ENCODE data around the gene CHADL. TPM values are rescaled to one million over a fixed set of nuclear protein-coding genes. Genes with fewer than 3 reads are reported as not detected.

CHADL gene
- polyA plus RNA-seq, 1 donor (not counting 4 experiments of a cell fraction or from before 2014, with no cell fraction given): 0.16 TPM

DNA sequence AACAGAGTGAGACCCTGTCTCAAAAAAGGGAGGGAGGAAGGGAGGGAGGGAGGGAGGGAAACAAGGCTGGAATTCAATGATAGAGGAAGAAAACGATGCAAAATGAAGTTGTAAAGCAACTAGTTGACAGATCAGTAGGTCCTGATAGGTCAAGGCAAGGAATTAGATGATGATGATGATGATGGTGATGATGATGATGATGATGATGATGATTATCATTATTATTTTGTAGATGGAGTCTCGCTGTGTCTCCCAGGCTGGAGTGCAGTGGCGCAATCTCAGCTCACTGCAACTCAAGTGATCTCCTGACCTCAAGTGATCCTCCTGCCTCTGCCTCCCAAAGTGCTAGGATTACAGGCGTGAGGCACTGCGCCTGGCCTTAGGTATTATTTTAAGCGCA, 46.9 kb downstream of the CHADL start:
- H3K36me3 ChIP-seq (ENCODE audit: control insufficient read depth in 2 of 2, extremely low read depth in 1 of 2, insufficient read depth in 2 of 2, low read length in 2 of 2): no peaks in the 10 kb centered on the region
- H3K9ac ChIP-seq (ENCODE audit: control insufficient read depth, extremely low read depth, insufficient read depth, low read length): no peak overlapping the region

DNA sequence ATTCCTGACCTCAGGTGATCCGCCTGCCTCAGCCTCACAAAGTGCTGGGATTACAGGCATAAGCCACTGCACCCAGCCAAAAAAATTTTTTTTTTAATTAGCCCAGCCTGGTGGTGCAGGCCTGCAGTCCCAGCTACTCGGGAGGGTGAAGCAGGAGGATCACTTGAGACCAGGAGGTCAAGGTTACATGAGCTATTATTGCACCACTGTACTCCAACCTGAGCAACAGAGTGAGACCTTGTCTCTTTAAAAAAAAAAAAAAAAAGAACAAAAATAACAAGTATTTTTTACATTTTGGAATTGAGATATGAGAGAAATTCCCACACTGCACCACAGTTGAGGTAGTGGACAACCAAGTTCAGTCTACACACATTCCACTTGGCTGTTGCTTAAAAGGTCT, 49.3 kb downstream of the CHADL start:
- no peaks in the 10 kb centered on the region for H3K36me3 ChIP-seq (ENCODE audit: control insufficient read depth in 2 of 2, extremely low read depth in 1 of 2, insufficient read depth in 2 of 2, low read length in 2 of 2)
- dilution Hi-C loops (cut with MboI; ENCODE audit: extremely low pct_ligation_motif_present, low sequenced_read_pairs): no loop called here
- H3K9me3 ChIP-seq (ENCODE audit: control insufficient read depth, low read depth, low read length): no peaks in the 10 kb centered on the region
- no peak overlapping the region for H2AFZ ChIP-seq (ENCODE audit: control insufficient read depth, low read length)
- H3K9ac ChIP-seq (ENCODE audit: control insufficient read depth, extremely low read depth, insufficient read depth, low read length): no peak overlapping the region
- no peaks in the 10 kb centered on the region for H3K9me1 ChIP-seq (ENCODE audit: control insufficient read depth, extremely low read depth, insufficient read depth, low read length)
- no peaks in the 10 kb centered on the region for H3K79me2 ChIP-seq (ENCODE audit: control insufficient read depth, insufficient read depth, low read length)
- no peak overlapping the region for H3K4me3 ChIP-seq (ENCODE audit: control insufficient read depth in 2 of 3, extremely low read depth in 1 of 3, insufficient read depth in 2 of 3, low read depth in 1 of 3, low read length in 3 of 3)
- DNase-seq (ENCODE audit: low read depth, low spot score): no peak
- peaks cover 4% of the 10 kb centered on the region for H3K4me1 ChIP-seq (ENCODE audit: control insufficient read depth, extremely low read depth, insufficient read depth, low read length)
- no peaks in the 10 kb centered on the region for H3K27me3 ChIP-seq (ENCODE audit: control insufficient read depth, extremely low read depth, insufficient read depth, low read length)
- H4K20me1 ChIP-seq (ENCODE audit: control insufficient read depth, extremely low read depth, insufficient read depth, low read length): no peaks in the 10 kb centered on the region
- TF ChIP-seq, protein P1, sequence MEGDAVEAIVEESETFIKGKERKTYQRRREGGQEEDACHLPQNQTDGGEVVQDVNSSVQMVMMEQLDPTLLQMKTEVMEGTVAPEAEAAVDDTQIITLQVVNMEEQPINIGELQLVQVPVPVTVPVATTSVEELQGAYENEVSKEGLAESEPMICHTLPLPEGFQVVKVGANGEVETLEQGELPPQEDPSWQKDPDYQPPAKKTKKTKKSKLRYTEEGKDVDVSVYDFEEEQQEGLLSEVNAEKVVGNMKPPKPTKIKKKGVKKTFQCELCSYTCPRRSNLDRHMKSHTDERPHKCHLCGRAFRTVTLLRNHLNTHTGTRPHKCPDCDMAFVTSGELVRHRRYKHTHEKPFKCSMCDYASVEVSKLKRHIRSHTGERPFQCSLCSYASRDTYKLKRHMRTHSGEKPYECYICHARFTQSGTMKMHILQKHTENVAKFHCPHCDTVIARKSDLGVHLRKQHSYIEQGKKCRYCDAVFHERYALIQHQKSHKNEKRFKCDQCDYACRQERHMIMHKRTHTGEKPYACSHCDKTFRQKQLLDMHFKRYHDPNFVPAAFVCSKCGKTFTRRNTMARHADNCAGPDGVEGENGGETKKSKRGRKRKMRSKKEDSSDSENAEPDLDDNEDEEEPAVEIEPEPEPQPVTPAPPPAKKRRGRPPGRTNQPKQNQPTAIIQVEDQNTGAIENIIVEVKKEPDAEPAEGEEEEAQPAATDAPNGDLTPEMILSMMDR (optimal IDR thresholded peaks at IDR 0.05 in 1 of 3, IDR thresholded peaks at IDR 0.05 in 1 of 3, conservative IDR thresholded peaks at IDR 0.05 in 1 of 3; ENCODE audit: extremely low read depth in 1 of 3, insufficient read depth in 2 of 3, low read length in 3 of 3): no peak
- TF ChIP-seq EZH2 (IDR thresholded peaks at IDR 0.05; ENCODE audit: low read length): no peak
- no peak overlapping the region for H3K4me2 ChIP-seq (ENCODE audit: control insufficient read depth, extremely low read depth, insufficient read depth, low read depth, low read length)
- FAIRE-seq: no peak
- no peak overlapping the region for H3K27ac ChIP-seq (ENCODE audit: control insufficient read depth, insufficient read depth, low read length)

More for the DNA sequence above, 46.9 kb downstream of the CHADL start:
- H2AFZ ChIP-seq (ENCODE audit: control insufficient read depth, low read length): no peak overlapping the region
- H3K27ac ChIP-seq (ENCODE audit: control insufficient read depth, insufficient read depth, low read length): no peak overlapping the region
- H3K79me2 ChIP-seq (ENCODE audit: control insufficient read depth, insufficient read depth, low read length): no peaks in the 10 kb centered on the region
- TF ChIP-seq, protein P1 (optimal IDR thresholded peaks at IDR 0.05 in 1 of 3, IDR thresholded peaks at IDR 0.05 in 1 of 3, conservative IDR thresholded peaks at IDR 0.05 in 1 of 3; ENCODE audit: extremely low read depth in 1 of 3, insufficient read depth in 2 of 3, low read length in 3 of 3): no peak
- no peak for TF ChIP-seq EZH2 (IDR thresholded peaks at IDR 0.05; ENCODE audit: low read length)
- dilution Hi-C loops (cut with MboI; ENCODE audit: extremely low pct_ligation_motif_present, low sequenced_read_pairs): no loop called here
- no peaks in the 10 kb centered on the region for H3K9me1 ChIP-seq (ENCODE audit: control insufficient read depth, extremely low read depth, insufficient read depth, low read length)
- DNase-seq (ENCODE audit: low read depth, low spot score): no peak
- no peak overlapping the region for H3K4me2 ChIP-seq (ENCODE audit: control insufficient read depth, extremely low read depth, insufficient read depth, low read depth, low read length)
- H3K4me1 ChIP-seq (ENCODE audit: control insufficient read depth, extremely low read depth, insufficient read depth, low read length): peaks cover 17% of the 10 kb centered on the region
- H3K4me3 ChIP-seq (ENCODE audit: control insufficient read depth in 2 of 3, extremely low read depth in 1 of 3, insufficient read depth in 2 of 3, low read depth in 1 of 3, low read length in 3 of 3): no peak overlapping the region
- no peaks in the 10 kb centered on the region for H3K27me3 ChIP-seq (ENCODE audit: control insufficient read depth, extremely low read depth, insufficient read depth, low read length)
- no peak for FAIRE-seq
- no peaks in the 10 kb centered on the region for H3K9me3 ChIP-seq (ENCODE audit: control insufficient read depth, low read depth, low read length)
- no peaks in the 10 kb centered on the region for H4K20me1 ChIP-seq (ENCODE audit: control insufficient read depth, extremely low read depth, insufficient read depth, low read length)
